NCI-H2196 treated with DMSO at 0.1 percent for 48 hours (cell line): ENCODE measurements around the gene PDCD7.

ENCODE experiments used
- DNase-seq: peaks from one replicate; lab custom pipeline; 2025; ENCODE audit not compliant: unreplicated experiment; lab: John Stamatoyannopoulos, UW

Gene PDCD7

GRCh38 chr15:65092911-65093792, 40.5 kb downstream of the PDCD7 start:
- DNase-seq = no peak

- no peak for DNase-seq
These were observed 41.5 kb downstream of the PDCD7 start for GRCh38 chr15:65091946-65092770.

- no peak for DNase-seq
These were observed 44.3 kb downstream of the PDCD7 start for GRCh38 chr15:65089206-65089824.

GRCh38 chr15:65088643-65089021, 45.0 kb downstream of the PDCD7 start:
- no peak for DNase-seq

- no peak for DNase-seq
These were observed 45.5 kb downstream of the PDCD7 start for GRCh38 chr15:65087873-65088642.

- no peak for DNase-seq
These were observed 46.2 kb downstream of the PDCD7 start for GRCh38 chr15:65087411-65087810.

GRCh38 chr15:65086680-65087111, 46.9 kb downstream of the PDCD7 start:
- DNase-seq = no peak

- DNase-seq = no peak
These were observed 47.5 kb downstream of the PDCD7 start for GRCh38 chr15:65085990-65086679.

GRCh38 chr15:65085207-65085753, 48.3 kb downstream of the PDCD7 start:
- DNase-seq = no peak

GRCh38 chr15:65084500-65085206, 49.0 kb downstream of the PDCD7 start:
- DNase-seq = no peak

GRCh38 chr15:65083262-65083701, 50.3 kb downstream of the PDCD7 start:
- DNase-seq = no peak

- no peak for DNase-seq
These were observed 51.2 kb downstream of the PDCD7 start for GRCh38 chr15:65082303-65082953.

GRCh38 chr15:65081758-65082157, 51.9 kb downstream of the PDCD7 start:
- DNase-seq = no peak

GRCh38 chr15:65081270-65081669, 52.3 kb downstream of the PDCD7 start:
- DNase-seq = no peak

- no peak for DNase-seq
These were observed 54.0 kb downstream of the PDCD7 start for GRCh38 chr15:65079580-65079979.

- DNase-seq = no peak
These were observed 55.6 kb downstream of the PDCD7 start for GRCh38 chr15:65077981-65078352.

- DNase-seq = no peak
These were observed 56.2 kb downstream of the PDCD7 start for GRCh38 chr15:65077291-65077980.
